ENCODE data around the gene CXXC1.
A peak's percentile ranks its signal among the peaks of the same experiment; 100 is the strongest.

CXXC1 gene

GRCh38 chr18:50297621-50298442 lies 10.3 kb upstream of the CXXC1 start:
- TF ChIP-seq, protein P1, sequence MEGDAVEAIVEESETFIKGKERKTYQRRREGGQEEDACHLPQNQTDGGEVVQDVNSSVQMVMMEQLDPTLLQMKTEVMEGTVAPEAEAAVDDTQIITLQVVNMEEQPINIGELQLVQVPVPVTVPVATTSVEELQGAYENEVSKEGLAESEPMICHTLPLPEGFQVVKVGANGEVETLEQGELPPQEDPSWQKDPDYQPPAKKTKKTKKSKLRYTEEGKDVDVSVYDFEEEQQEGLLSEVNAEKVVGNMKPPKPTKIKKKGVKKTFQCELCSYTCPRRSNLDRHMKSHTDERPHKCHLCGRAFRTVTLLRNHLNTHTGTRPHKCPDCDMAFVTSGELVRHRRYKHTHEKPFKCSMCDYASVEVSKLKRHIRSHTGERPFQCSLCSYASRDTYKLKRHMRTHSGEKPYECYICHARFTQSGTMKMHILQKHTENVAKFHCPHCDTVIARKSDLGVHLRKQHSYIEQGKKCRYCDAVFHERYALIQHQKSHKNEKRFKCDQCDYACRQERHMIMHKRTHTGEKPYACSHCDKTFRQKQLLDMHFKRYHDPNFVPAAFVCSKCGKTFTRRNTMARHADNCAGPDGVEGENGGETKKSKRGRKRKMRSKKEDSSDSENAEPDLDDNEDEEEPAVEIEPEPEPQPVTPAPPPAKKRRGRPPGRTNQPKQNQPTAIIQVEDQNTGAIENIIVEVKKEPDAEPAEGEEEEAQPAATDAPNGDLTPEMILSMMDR (IDR thresholded peaks at IDR 0.05; ENCODE audit: low read depth, low read length) = no peak
- H3K4me3 ChIP-seq (ENCODE audit: low read depth, low read length) = peak overlapping the region; percentile 58

DNA sequence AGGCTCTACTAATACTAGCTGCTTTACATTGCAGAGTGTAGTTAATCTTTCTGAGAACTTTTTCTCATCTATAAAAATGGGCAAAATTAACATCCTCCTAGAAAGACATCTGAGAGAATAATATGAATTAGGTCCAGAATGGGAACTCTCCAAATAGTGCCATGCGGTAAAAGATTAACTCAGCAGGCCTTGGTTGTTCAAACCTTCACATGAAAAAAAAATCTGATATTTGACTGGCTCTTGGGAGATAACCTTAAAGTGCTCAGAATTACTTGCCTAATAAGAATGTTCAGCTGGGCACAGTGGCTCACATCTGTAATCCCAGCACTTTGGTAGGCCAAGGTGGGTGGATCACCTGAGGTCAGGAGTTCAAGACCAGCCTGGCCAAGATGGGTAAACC lies 5.5 kb upstream of the CXXC1 start:
- TF ChIP-seq, protein P1 (IDR thresholded peaks at IDR 0.05; ENCODE audit: low read depth, low read length) = no peak
- H3K4me3 ChIP-seq (ENCODE audit: low read depth, low read length) = no peak overlapping the region

DNA sequence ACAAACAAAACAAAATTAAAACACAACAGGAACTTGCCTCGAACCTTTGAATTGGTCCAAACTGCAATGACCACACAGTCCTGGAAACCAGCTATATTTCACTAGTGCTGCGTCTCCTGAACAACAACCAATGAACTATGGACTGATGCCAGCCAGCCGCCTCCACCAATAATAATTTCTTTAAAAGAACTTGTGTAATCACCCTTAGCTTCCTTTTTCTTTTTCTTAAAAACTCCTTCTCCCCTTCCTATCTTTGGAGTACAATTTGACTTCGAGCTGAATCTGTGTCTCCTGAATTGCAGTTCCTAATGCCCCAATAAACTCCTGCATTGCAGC lies 1.6 kb upstream of the CXXC1 start:
- no peak overlapping the region for H3K4me3 ChIP-seq (ENCODE audit: low read depth, low read length)
- TF ChIP-seq, protein P1 (IDR thresholded peaks at IDR 0.05; ENCODE audit: low read depth, low read length) = no peak

DNA sequence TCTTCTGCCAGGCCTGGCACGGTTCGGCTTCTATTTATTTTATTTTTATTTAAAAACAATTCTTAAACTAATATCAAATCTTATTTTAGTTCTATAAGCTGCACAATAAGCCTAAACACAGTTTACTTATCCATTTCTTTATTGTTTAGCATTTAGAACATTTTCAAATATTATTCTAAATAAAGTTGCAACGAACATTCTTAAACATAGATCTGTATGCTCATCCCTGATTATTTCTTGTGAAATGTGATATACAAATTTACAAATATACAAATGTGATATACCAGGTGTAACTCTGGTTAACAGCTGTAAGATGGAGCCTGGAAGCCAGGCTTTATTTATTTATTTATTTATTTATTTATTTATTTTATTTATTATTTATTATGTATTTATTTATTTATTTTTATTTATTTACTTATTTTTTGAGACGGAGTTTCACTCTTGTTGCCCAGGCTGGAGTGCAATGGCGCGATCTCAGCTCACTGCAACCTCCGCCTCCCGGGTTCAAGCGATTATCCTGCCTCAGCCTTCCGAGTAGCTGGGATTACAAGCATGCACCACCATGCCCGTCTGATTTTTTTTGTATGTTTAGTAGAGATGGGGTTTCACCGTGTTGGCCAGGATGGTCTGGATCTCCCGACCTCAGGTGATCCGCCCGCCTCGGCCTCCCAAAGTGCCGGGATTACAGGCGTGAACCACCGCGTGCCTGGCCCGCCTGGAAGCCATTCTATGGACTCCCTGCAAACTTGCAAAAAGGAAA lies 1.0 kb upstream of the CXXC1 start:
- peak overlapping the region; percentile 78 for H3K4me3 ChIP-seq (ENCODE audit: low read depth, low read length)

DNA sequence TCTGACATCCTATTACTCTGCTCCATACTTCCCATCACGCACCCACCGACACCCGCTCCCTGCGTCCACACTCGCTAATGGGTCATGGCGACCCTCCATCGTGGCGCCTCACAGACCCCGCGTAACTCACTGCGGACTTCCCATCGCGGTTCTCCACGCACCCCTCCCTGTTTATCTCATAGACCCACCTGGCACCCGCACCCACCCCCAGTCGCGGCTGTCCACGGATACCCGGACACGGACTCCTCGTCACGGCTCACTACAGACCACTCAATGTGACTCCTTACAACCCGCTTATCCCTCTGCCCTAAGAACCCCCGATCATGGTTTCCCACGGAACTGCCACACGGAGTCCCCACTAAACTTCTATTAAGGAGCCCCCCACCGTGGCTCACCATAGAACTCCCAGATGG lies 458 bp downstream of the CXXC1 start:
- peak overlapping the region; percentile 78 for H3K4me3 ChIP-seq (ENCODE audit: low read depth, low read length)

DNA sequence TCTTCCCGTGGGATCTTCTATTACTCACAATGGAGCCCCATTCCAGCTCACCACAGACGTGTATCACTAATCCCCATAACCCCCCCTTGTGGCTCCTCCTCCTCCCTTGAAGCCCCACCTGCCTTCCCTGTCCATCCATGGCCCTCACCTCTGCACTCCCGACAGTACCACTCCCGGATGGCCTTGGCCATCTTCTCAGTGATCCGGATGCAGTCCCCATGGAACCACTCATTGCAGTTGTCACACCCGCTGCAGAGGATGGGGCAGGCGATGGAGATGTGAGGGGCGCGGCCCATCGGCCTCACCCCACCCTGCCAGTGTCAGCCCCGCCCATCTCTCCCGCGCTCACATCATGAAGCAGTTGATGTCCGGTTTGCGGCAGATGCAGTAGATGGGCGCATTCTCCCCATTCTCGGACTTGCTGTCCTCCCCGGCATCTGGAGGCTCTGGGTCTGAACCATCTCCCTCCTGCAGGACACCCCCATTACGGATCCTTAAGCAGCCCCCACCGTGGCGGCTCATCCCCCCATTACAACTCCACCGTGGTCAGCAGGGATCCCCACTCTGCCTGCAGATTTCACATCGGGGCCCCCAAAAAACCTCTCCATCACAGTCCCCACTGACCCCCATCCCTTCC lies 983 bp downstream of the CXXC1 start:
- TF ChIP-seq, protein P1 (IDR thresholded peaks at IDR 0.05; ENCODE audit: low read depth, low read length) = no peak
- peak overlapping the region; percentile 78 for H3K4me3 ChIP-seq (ENCODE audit: low read depth, low read length)

More for the DNA sequence above, 458 bp downstream of the CXXC1 start:
- TF ChIP-seq, protein P1 (IDR thresholded peaks at IDR 0.05; ENCODE audit: low read depth, low read length) = no peak

- H3K4me3 ChIP-seq (ENCODE audit: low read depth, low read length) = no peak overlapping the region; the same call in 1 of the 2 replicates
- TF ChIP-seq, protein P1 (IDR thresholded peaks at IDR 0.05; ENCODE audit: low read depth, low read length) = no peak
These were observed 1.7 kb downstream of the CXXC1 start for GRCh38 chr18:50285631-50286321.

Data from WI38 (cell line).